B cell (primary cell): ENCODE data around the gene RHBDL1.

Experiments
- CTCF ChIP-seq: fragments of 200-600 bp; IDR thresholded peaks from one replicate; pipeline ENCODE4 v1.8.0; 2022; ENCODE audit warnings: antibody characterized with exemption, mild to moderate bottlenecking
- EZH2 ChIP-seq: IDR thresholded peaks from 2 replicates; pipeline ENCODE4 v1.6.1; 2012; ENCODE audit warnings: borderline replicate concordance, low read depth, mild to moderate bottlenecking, moderate library complexity, low read length; ENCODE audit not compliant: insufficient read depth, poor library complexity, severe bottlenecking

GRCh38 chr16:643050-643368 is 32.5 kb upstream of the RHBDL1 start:
- TF ChIP-seq CTCF (no peak), EZH2 (no peak)
